CD4-positive, alpha-beta T cell treated with Interleukin-2 at 100 ng/mL for 4 hours (primary cell): ENCODE results near the gene SYTL2.
A peak's percentile ranks its signal among the peaks of the same experiment; 100 is the strongest.

Experiments
- DNase-seq: peaks from one replicate; pipeline ENCODE4 v3.0.0-alpha.2; 2020; ENCODE audit warnings: low spot score

SYTL2 gene

GRCh38 chr11:85652786-85653447, 158.0 kb downstream of the SYTL2 start:
- DNase-seq, result no peak

- DNase-seq, result no peak
Measured at GRCh38 chr11:85651118-85651517, 159.8 kb downstream of the SYTL2 start.

DNA sequence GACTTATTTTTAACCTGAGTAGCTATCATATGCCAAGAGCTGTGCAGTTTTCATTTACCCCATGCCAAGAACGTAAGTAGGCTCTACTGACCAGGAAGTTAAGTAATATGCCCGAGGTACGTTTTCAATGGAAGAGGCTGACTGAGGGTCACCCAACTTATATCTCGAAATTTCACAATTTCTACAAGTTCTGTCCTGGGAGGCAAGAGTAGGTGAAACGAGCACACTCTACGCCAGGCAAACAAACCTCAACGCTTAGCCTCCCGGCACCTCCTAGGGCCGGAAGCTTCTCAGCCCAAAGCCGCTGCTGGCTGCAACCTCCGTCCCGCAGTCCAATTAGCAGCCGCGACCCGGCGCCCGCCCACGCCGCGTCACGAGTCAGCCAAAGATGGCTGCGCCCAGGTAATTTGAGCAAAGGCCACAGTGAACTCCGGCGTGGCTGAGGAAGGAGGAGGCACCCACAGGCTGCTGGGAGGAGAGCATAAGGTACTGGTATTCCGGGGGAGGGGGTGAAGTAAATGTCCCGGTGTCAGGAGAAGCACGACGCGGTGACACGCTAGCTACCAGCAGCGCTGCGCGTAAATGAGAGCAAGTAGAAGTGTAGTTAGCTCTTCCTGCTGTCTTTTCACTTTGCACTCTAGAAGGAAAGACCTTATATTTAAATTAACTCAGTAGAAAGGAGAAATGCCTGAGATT, 163.2 kb downstream of the SYTL2 start, which contains the start of gene TMEM126A:
Gene TMEM126A, plus strand, starts transcription at position 364 of the 696 bp plus-strand sequence. CDS start 2,289 bp downstream, outside the sequence.
- peak; percentile 88 for DNase-seq

- no peak for DNase-seq
Measured at GRCh38 chr11:85647078-85647477, 163.9 kb downstream of the SYTL2 start.
